ENCODE data around the gene NLRP1.

NLRP1 gene

GRCh38 chr17:5557485-5557884 is 26.8 kb downstream of the NLRP1 start:
- no peak for DNase-seq (ENCODE audit: low read depth)

- DNase-seq (ENCODE audit: low read depth) = no peak
Measured at GRCh38 chr17:5555254-5555653, 29.1 kb downstream of the NLRP1 start.

- DNase-seq (ENCODE audit: low read depth) = no peak
Measured at GRCh38 chr17:5553479-5553878, 30.8 kb downstream of the NLRP1 start.

- no peak for DNase-seq (ENCODE audit: low read depth)
Measured at GRCh38 chr17:5552841-5553240, 31.5 kb downstream of the NLRP1 start.

GRCh38 chr17:5545051-5545987 is 39.0 kb downstream of the NLRP1 start:
- DNase-seq (ENCODE audit: low read depth) = no peak

- no peak for DNase-seq (ENCODE audit: low read depth)
Measured at GRCh38 chr17:5544115-5544514, 40.2 kb downstream of the NLRP1 start.

GRCh38 chr17:5541610-5542202 is 42.6 kb downstream of the NLRP1 start:
- no peak for DNase-seq (ENCODE audit: low read depth)

- DNase-seq (ENCODE audit: low read depth) = no peak
Measured at GRCh38 chr17:5540321-5540720, 44.0 kb downstream of the NLRP1 start.

GRCh38 chr17:5539286-5539685 is 45.0 kb downstream of the NLRP1 start:
- no peak for DNase-seq (ENCODE audit: low read depth)

- DNase-seq (ENCODE audit: low read depth) = no peak
Measured at GRCh38 chr17:5536866-5537650, 47.3 kb downstream of the NLRP1 start.

- DNase-seq (ENCODE audit: low read depth) = no peak
Measured at GRCh38 chr17:5535436-5535835, 48.9 kb downstream of the NLRP1 start.

GRCh38 chr17:5533486-5534315 is 50.6 kb downstream of the NLRP1 start:
- no peak for DNase-seq (ENCODE audit: low read depth)

- no peak for DNase-seq (ENCODE audit: low read depth)
Measured at GRCh38 chr17:5532581-5532980, 51.7 kb downstream of the NLRP1 start.

- no peak for DNase-seq (ENCODE audit: low read depth)
Measured at GRCh38 chr17:5531085-5531418, 53.3 kb downstream of the NLRP1 start.

- DNase-seq (ENCODE audit: low read depth) = no peak
Measured at GRCh38 chr17:5530265-5531084, 53.8 kb downstream of the NLRP1 start.

GRCh38 chr17:5527601-5528250 is 56.6 kb downstream of the NLRP1 start:
- no peak for DNase-seq (ENCODE audit: low read depth)

- peak; percentile 73 for DNase-seq (ENCODE audit: low read depth)
Measured at GRCh38 chr17:5526821-5527598, 57.3 kb downstream of the NLRP1 start.

- no peak for DNase-seq (ENCODE audit: low read depth)
Measured at GRCh38 chr17:5523249-5523648, 61.1 kb downstream of the NLRP1 start.

- no peak for DNase-seq (ENCODE audit: low read depth)
Measured at GRCh38 chr17:5522476-5522875, 61.8 kb downstream of the NLRP1 start.
